GM18951 (cell line): ENCODE measurements around the gene ZNF350.

ENCODE experiments used
- POLR2A ChIP-seq: IDR thresholded peaks from 4 replicates; pipeline ENCODE4 v1.6.1; 2011; ENCODE audit warnings: mild to moderate bottlenecking; ENCODE audit not compliant: insufficient read length, insufficient read depth; ENCODE audit errors: extremely low read depth
- in situ Hi-C: fragments of 300-500 bp; cut with MboI; formaldehyde crosslinking; loops from one replicate; pipeline ENCODE4 v1.12.0; 2022; ENCODE audit warnings: low sequenced_read_pairs, mixed read lengths, inconsistent platforms; ENCODE audit not compliant: unreplicated experiment

Gene ZNF350

DNA sequence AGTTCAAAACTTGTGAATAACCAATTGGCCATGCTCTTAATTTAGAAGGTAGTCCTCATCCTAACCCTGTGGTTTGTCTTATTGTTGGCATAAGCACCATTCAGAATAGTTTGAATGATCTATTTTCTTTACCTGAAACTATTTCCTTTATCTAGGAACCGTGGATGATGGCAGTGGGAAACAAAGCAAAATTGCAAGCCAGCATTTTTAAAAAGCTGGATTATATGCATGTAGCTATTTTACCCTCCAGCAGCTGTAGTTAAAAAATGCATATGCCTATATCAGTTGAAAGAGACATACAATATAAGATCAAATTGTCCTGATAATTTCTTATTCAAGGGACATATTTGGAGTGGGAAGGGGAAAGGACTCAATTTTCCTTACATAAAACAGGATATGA, 40.0 kb downstream of the ZNF350 start:
- TF ChIP-seq POLR2A: no peak
- in situ Hi-C loops: no loop called here

DNA sequence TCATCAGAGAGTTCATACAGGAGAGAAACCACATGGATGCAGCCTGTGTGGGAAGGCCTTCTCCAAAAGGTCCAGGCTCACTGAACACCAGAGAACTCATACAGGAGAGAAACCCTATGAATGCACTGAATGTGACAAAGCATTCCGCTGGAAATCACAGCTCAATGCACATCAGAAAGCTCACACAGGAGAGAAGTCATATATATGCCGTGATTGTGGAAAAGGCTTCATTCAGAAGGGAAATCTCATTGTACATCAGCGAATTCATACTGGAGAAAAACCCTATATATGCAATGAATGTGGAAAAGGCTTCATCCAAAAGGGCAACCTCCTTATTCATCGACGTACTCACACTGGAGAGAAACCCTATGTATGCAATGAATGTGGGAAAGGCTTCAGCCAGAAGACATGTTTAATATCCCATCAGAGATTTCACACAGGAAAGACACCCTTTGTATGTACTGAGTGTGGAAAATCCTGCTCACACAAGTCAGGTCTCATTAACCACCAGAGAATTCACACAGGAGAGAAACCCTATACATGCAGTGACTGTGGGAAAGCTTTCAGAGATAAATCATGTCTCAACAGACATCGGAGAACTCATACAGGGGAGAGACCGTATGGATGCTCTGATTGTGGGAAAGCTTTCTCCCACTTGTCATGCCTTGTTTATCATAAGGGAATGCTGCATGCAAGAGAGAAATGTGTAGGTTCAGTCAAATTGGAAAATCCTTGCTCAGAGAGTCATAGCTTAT, 41.7 kb downstream of the ZNF350 start:
- in situ Hi-C loops: no loop called here
- no peak for TF ChIP-seq POLR2A

DNA sequence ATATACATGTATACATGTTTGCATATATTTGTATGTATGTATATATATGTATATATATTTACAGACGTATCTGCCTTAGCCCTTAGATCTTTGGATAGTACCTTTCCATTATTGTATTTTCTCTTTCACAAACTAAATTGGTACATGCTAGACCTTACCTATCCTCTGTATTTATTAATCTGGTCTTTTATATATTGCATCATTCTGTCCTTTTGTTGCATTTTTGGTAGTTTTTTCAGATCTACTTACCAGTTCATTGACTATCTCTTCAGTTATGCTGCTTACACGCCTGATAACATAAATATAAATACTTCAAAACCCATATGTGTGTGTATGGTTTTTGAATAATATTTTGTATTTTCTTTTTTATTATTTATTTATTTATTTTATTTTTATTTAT, 47.7 kb downstream of the ZNF350 start:
- in situ Hi-C loops: no loop called here
- no peak for TF ChIP-seq POLR2A

DNA sequence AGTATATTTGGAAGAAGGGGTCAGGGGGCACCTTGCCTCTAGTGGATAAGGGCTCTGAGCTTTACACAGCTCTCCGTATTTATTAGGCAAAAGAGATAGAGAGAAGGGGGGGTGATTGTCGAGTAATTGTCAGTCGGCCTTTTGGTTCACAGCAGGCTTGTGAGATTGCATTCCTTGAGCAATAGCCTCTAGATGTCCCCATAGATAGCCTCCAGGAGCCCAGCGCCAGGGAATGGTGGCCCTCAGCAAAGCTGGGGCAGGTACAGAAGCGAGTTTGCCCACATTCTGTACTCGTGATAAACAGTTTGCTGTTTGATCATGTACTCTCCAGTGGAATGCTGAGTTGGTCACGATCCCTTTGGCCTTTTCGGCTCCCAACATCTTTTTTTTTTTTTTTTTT, 54.7 kb downstream of the ZNF350 start:
- in situ Hi-C loops: no loop called here
- TF ChIP-seq POLR2A: no peak

DNA sequence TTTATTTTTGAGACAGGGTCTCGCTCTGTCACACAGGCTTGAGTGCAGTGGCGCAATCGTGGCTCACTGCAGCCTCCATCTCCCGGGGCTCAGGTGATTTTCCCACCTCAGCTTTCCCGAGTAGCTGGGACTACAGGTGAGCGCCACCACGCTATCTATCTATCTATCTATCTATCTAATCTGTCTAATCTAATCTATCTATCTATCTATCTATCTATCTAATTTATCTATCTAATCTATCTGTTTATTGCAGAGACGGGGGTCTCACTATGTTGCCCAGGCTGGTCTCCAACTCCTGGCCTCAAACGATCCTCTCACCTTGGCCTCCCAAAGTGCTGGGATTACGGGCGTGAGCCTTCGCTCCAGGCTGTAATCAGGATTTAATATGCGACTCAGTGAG, 58.8 kb downstream of the ZNF350 start:
- in situ Hi-C loops: no loop called here
- TF ChIP-seq POLR2A: no peak

DNA sequence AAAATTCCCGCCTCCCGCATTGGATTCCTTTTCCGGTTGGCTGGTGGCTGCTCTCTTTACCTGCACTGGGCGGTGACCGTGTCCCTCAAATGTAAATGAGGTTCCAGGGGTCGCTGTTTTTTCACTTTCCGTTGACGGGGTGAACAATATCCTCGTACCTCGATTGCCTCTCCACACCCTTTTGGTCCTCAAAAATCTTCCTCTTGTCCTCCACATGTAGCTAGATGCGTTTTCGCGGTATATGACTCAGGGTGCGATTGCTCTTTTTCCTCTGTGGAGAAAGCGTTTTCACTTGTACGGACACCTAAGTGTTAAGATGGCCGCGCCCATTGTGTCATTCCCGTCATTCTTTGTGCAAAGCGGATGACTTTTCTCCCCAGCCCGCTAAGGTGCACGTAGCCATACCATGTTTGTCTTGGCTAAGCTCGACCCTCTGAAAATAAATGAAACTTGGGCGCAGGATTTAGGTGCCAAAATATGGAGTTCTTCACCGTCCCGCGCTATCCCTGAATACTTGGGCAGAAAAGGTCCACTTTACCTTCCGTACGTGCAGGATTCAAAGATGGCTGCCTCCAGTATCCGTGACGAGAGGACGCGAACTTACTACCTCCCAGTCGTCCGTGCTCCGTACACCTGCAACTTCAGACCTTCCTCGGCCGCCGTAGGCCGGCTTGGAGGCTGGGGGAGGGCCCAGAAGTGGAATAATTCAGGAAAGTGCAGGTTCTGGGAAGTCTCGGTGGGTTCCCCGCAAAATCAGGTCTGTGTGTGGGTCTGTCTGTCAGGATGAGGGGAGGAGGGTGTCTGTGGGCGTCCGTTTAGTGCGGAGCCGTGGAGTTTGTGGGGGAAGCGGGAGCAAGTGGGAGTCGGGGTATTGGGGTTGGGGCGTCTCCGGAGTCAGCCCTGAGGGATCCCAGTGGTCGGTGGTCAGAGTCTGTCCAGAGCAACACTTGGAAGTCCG, 59.6 kb downstream of the ZNF350 start, which contains the start of gene ZNF613:
ZNF613 (plus strand) TSS at position 689 of the 958 bp plus-strand sequence. CDS start 8,749 bp downstream, outside the sequence.
- in situ Hi-C loops: no loop called here
- peak; percentile 59 for TF ChIP-seq POLR2A

DNA sequence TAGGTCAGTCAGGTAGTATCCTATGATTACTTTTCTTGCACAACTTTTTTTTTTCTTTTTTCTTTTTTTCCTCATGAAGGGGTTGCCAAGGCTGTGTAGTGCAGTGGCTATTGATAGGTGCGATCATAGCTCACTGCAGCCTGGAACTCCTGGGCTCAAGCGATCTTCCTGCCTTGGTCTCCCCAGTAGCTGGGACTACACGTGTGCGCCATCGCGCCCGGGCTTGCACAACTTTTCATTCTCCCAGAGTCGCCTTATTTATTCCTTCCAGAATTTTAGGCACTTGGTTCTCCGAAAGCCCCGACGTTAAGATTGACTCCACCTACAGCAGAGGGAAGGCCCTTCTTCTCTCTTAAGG, 60.2 kb downstream of the ZNF350 start:
- in situ Hi-C loops: no loop called here
- TF ChIP-seq POLR2A: no peak

DNA sequence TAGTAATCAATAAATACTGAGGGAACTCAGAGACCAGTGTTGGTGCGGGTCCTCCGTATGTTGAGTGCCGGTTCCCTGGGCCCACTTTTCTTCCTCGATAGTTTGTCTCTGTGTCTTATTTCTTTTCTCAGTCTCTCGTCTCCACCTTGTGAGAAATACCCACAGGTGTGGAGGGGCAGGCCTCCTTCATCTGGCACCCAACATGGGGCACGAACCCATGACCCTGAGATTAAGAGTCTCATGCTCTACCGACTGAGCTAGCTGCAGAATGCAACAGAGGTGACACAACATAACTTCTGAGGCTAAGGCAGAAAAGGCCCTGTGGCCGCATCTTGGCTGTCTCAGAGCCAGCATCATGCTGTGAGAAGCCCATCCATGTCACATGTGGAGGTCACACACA, 64.7 kb downstream of the ZNF350 start:
- no peak for TF ChIP-seq POLR2A
- in situ Hi-C loops: no loop called here

DNA sequence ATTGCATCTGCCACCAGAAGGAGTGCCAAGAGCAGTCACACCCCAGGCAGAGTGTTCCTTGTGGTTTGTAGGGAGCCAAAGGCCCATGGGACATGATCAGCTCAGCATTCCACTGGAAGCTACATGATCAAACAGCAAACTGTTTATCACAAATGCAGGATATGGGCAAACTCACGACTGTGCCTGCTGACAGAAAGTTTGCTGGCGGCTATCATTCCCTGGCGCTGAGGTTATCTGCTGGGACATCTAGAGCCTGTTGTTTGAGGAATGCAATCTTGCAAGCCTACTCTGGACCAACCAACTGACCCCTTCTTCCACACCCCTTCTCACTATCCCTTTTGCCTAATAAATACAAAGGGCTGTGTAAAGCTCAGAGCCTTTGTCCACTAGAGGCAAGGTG, 67.0 kb downstream of the ZNF350 start:
- in situ Hi-C loops: no loop called here
- TF ChIP-seq POLR2A: no peak

DNA sequence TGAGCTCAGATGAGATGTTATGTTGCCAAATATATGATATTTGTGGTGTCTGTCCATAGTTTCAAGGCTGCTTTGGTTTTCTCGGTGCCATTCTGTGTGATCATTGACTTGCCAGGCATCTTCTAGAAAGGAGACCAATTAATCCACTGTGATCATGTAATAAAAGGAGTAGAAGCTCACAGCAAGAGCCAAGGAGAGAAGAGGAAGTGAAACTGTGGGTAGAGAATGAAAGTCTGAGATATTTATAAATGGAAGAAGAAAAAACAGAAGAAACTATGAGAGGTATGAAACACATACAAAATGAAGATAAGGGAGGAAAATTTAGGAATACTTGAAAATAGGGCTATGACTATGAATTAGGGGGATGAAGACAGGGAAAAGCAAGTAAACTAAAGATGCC, 70.5 kb downstream of the ZNF350 start:
- in situ Hi-C loops: no loop called here
- no peak for TF ChIP-seq POLR2A

DNA sequence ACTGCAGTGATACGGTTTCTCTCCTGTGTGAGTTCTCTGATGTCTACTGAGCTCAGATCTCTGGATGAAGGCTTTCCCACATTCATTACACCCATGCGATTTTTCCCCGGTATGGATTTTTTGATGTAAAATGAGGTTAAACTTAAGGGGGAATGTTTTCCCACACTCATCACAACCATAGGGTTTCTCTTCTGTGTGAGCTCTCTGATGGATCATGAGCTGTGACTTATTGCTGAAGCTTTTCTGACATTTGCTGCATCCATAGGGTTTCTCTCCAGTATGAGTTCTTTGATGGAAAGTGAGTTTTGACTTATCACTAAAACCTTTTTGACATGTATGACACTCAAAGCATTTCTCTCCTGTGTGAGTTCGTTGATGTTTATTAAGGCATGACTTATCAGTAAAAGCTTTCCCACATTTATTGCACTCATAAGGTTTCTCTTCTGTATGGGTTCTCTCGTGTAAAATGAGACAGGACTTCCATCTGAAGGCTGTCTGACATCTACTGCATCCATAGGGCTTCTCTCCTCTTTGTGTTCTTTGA, 71.2 kb downstream of the ZNF350 start:
- TF ChIP-seq POLR2A: no peak
- in situ Hi-C loops: no loop called here
